Lower leg skin (tissue), 4 donors: ENCODE data around the gene PRICKLE4. TPM values are rescaled to one million over a fixed set of nuclear protein-coding genes. Genes with fewer than 3 reads are reported as not detected.

ENCODE experiments used
- DNase-seq, 2 donors: peaks; one replicate each; pipeline ENCODE4 v3.0.0-alpha.2; 2019; ENCODE audit warnings: low spot score in 2 of 2
- H3K4me3 ChIP-seq: fragments of 200-600 bp; sonication (generic); 2 replicates; pipeline ENCODE4 v1.5.1; 2017; ENCODE audit warnings: mild to moderate bottlenecking, low read depth; ENCODE audit not compliant: poor library complexity, severe bottlenecking
- POLR2A ChIP-seq, 2 donors: fragments of 450-650 bp; IDR thresholded peaks; one replicate each; pipeline ENCODE4 v1.6.1; 2016 to 2017; ENCODE audit warnings: antibody characterized with exemption in 2 of 2, mild to moderate bottlenecking in 1 of 2, moderate library complexity in 1 of 2
- WGBS, 2 donors: methylation state at CpG; one replicate each; pipeline ENCODE4 v1.1.5; 2018; 5-methylcytosine and 5-hydroxymethylcytosine counted together
- intact Hi-C: fragments of 100-400 bp; cut with DNase I; formaldehyde crosslinking; loops from one replicate; pipeline ENCODE4 v1.15.0; 2023; ENCODE audit warnings: low total_unique reads
- total RNA-seq, 4 donors: library from RNA; depleted of rRNA; stranded (reverse); fragments of >200 nt; gene quantifications; one replicate each; pipeline ENCODE4 v1.1.0, GENCODE V29; 2016
- TF ChIP-seq, protein P1 (sequence below), 3 donors: fragments of 450-650 bp; IDR thresholded peaks; one replicate each; pipeline ENCODE4 v1.5.1; 2016; ENCODE audit warnings: antibody characterized with exemption in 3 of 3, mild to moderate bottlenecking in 3 of 3, moderate library complexity in 2 of 3

Gene PRICKLE4
- total RNA-seq, 4 donors from 2014 or later: 3.2 to 5.0 (median 3.9) TPM

DNA sequence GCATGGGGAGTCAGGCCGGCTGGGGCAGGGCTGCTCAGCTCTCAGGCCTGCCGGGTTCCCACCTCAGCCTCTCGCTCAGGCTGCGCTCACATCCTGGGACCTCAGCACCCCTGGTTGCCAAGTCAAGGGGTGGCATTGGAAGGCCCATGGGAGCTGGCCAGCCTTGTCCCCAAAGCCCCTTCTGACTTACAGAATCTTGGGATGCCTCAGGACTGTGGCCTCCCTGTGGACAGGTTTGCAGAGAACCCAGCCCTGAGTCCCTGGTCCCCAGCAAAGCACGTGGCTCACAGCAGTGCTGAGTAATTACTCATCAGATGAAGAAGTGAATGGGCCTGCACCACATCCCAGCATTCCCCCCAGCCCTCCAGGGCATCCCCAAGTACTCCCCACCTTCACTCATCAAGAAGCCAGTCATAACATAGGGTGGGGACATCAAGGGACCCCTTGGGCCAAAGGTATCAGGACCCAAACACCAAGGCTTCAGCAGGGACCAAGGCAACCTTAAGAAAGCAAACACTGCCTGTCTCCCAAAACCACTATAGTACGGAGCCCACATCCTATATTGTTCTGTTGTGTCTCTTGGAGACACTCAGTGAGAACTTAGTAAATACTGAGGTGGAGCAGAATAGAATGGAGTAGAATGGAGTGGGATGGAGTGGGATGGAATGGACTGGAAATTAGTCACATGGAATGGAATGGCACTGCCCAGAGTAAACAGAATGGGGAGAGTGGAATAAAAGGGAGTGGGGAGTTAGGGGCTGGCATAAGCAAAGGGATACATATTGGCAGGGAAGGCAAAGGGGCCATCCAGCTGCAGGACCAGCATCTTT is 37.0 kb upstream of the PRICKLE4 start:
- H3K4me3 ChIP-seq: no peak overlapping the region
- intact Hi-C loops: no loop called here
- 88 to 96% methylated on average over 5 to 6 of the region's 6 CpGs for whole genome bisulfite sequencing, 2 donors
- no peak for TF ChIP-seq POLR2A (IDR thresholded peaks at IDR 0.05)
- TF ChIP-seq, protein P1, sequence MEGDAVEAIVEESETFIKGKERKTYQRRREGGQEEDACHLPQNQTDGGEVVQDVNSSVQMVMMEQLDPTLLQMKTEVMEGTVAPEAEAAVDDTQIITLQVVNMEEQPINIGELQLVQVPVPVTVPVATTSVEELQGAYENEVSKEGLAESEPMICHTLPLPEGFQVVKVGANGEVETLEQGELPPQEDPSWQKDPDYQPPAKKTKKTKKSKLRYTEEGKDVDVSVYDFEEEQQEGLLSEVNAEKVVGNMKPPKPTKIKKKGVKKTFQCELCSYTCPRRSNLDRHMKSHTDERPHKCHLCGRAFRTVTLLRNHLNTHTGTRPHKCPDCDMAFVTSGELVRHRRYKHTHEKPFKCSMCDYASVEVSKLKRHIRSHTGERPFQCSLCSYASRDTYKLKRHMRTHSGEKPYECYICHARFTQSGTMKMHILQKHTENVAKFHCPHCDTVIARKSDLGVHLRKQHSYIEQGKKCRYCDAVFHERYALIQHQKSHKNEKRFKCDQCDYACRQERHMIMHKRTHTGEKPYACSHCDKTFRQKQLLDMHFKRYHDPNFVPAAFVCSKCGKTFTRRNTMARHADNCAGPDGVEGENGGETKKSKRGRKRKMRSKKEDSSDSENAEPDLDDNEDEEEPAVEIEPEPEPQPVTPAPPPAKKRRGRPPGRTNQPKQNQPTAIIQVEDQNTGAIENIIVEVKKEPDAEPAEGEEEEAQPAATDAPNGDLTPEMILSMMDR (IDR thresholded peaks at IDR 0.05): no peak
- no peak for DNase-seq

DNA sequence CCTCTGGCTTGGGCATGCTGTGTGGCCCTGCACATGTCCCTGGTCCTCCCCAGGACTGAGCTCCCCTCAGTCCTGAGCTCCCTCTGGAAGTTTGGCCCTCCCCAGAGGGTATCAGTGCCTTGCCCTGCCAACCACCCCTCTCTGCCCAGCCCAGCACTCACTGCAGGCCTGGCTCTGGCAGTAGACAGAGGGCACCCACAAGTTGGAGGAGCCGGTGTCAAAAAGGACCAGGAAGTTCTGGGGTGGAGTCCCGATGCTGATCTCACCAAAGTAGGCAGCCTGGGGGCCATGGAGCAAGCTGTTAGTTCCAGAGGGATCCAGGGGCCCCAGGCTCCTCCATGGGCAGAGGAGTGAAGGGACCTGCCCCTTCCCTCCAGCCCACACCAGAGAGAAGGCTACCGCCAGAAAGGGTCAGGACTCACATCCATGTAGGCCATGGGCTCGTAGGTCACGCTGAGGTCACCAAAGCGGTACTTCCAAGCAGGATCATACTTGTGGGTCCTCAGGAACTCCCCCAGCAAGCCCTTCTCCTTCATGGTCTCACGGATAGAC is 36.3 kb upstream of the PRICKLE4 start:
- TF ChIP-seq POLR2A (IDR thresholded peaks at IDR 0.05): no peak
- TF ChIP-seq, protein P1 (IDR thresholded peaks at IDR 0.05): no peak
- 84 to 89% methylated on average over 7 of the region's 7 CpGs for WGBS, 2 donors
- intact Hi-C loops: no loop called here
- DNase-seq: no peak
- no peak overlapping the region for H3K4me3 ChIP-seq

DNA sequence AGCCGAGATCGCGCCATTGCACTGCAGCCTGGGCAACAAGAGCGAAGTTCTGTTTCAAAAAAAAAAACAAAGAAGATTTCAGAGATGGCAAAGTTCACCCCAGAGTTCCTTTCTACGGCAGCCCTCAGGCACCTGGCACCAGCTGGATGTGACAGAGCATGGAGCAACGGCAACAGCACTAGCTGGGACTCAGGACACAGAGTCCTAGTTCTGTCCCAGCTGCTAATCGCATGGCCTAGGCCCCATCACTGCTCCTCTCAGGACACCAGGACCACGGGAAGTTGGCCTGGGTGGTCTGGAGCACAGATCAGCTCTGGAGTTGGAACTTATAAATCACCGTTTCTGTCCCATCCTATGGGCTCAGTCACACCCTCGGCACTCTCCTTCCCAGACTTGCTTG is 34.5 kb upstream of the PRICKLE4 start:
- DNase-seq: no peak
- 84 to 88% methylated on average over 9 to 10 of the region's 10 CpGs for WGBS, 2 donors
- H3K4me3 ChIP-seq: no peak overlapping the region
- intact Hi-C loops: no loop called here
- TF ChIP-seq, protein P1 (IDR thresholded peaks at IDR 0.05): no peak
- TF ChIP-seq POLR2A (IDR thresholded peaks at IDR 0.05): no peak

DNA sequence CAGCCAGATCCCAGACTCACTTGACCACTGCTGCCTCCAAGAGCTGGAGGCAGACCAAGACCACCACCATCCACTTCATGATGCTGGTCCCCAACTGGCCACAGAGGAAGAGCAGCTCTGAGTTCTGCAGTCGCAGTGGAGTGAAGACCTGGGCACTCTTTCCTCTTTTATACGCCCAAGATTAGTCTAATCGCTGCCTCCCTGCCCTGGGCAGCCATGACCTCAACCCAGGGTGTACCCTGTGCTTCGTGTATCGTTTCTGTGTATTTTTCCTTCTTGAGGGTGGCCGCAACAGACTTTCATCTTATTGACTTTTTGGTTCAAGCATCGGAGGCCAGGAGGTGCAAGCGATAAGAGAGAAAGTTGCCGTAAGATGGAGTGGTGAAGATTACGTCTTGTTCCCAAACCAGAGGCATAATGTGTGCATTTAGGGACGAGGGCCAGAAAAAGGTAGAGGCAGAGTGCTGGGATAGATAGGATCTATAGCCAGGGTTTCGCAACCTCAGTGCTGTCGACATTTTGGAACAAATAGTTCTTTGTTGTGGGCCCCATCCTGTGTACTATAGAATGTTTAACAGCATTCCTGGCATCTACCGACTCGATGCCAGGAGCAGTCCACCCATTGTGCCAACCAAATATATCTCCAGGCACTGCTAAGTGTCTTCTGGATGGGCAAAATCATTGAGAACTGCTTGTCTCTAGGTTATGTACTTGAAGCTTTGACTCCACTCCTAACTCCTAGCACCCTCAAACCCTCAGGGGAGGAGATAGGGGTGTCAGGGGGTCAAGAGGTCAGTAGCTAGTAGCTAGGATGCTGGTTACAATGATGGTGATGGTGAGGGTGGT is 33.1 kb upstream of the PRICKLE4 start, which contains the start of gene PGC:
Gene PGC (minus strand): TSS at position 142 of the 846 bp plus-strand sequence. CDS start 63 bp downstream, at position 79.
- DNase-seq: no peak
- 78 to 87% methylated on average over 15 of the region's 15 CpGs for WGBS, 2 donors
- H3K4me3 ChIP-seq: no peak within 1 kb of the TSS
- no peak for TF ChIP-seq POLR2A (IDR thresholded peaks at IDR 0.05)
- TF ChIP-seq, protein P1 (IDR thresholded peaks at IDR 0.05): no peak
- intact Hi-C loops: no loop called here

DNA sequence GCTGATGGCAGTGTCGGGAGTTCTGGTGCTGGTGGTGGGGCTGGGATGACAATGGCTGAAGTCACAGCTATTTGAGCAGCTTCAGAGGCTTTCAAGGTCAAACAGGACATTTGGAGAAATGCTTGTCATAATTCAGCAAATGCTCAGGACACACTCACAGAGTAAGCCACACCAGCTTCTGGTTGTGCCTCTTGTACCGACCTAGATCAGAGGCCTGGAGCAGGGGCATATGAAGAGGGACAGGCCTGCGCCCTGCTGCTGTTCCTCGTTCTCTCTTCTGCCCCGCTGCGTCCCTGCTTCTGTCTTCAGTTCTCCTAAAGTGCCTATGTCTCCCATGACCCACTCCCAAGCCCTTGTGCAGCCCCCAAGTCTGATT is 32.5 kb upstream of the PRICKLE4 start:
- no peak for DNase-seq
- intact Hi-C loops: no loop called here
- TF ChIP-seq POLR2A (IDR thresholded peaks at IDR 0.05): no peak
- TF ChIP-seq, protein P1 (IDR thresholded peaks at IDR 0.05): no peak
- WGBS, 2 donors: 88 to 95% methylated on average over 6 of the region's 6 CpGs
- H3K4me3 ChIP-seq: no peak overlapping the region
